Neuronal stem cell (in vitro differentiated cells): ENCODE results near the gene MARK2.

Experiments used
- DNase-seq: peaks from one replicate; pipeline ENCODE4 v3.0.0-alpha.2; 2013; ENCODE audit warnings: low spot score
- H2AFZ ChIP-seq: one replicate; pipeline ENCODE4 v1.6.1; 2013; ENCODE audit warnings: mild to moderate bottlenecking, low read length, inconsistent platforms
- H2AK5ac ChIP-seq: 2 replicates; pipeline ENCODE4 v1.6.1; 2013; ENCODE audit warnings: low read depth, mild to moderate bottlenecking, inconsistent platforms, low read length, moderate library complexity, mixed read lengths
- H2BK120ac ChIP-seq: 2 replicates; pipeline ENCODE4 v1.6.1; 2013; ENCODE audit warnings: low read depth, mild to moderate bottlenecking, inconsistent platforms, low read length, moderate library complexity, mixed read lengths
- H2BK12ac ChIP-seq: one replicate; pipeline ENCODE4 v1.6.1; 2013; ENCODE audit warnings: low read length, inconsistent platforms
- H2BK15ac ChIP-seq: 2 replicates; pipeline ENCODE4 v1.6.1; 2013; ENCODE audit warnings: mild to moderate bottlenecking, low read length, inconsistent platforms, mixed read lengths
- H2BK5ac ChIP-seq: one replicate; pipeline ENCODE4 v1.6.1; 2013; ENCODE audit warnings: inconsistent platforms, mild to moderate bottlenecking, low read length, moderate library complexity
- H3K14ac ChIP-seq: one replicate; pipeline ENCODE4 v1.6.1; 2013; ENCODE audit warnings: low read length, inconsistent platforms
- H3K18ac ChIP-seq: 2 replicates; pipeline ENCODE4 v1.6.1; 2013; ENCODE audit warnings: low read length, inconsistent platforms
- H3K23ac ChIP-seq: 2 replicates; pipeline ENCODE4 v1.6.1; 2013; ENCODE audit warnings: low read depth, mild to moderate bottlenecking, mixed read lengths, low read length, inconsistent platforms; ENCODE audit not compliant: poor library complexity
- H3K27ac ChIP-seq: replicated peaks from 3 replicates; pipeline ENCODE4 v1.5.1; 2013; ENCODE audit warnings: low read length, inconsistent platforms
- H3K27me3 ChIP-seq, 3 experiments: 2 replicates each; pipeline ENCODE4 v1.6.1; 2013; ENCODE audit warnings: low read length in 3 of 3, mild to moderate bottlenecking in 2 of 3, inconsistent platforms in 1 of 3, low read depth in 1 of 3, mixed read lengths in 1 of 3, moderate library complexity in 1 of 3; ENCODE audit not compliant: control insufficient read depth in 3 of 3, insufficient read depth in 3 of 3
- H3K36me3 ChIP-seq, 2 donors: replicated peaks in 1 of 2; 2 replicates each; pipeline ENCODE4 v1.6.1; 2013; ENCODE audit warnings: low read length in 2 of 2; ENCODE audit not compliant: control insufficient read depth in 2 of 2, insufficient read depth in 2 of 2
- H3K4ac ChIP-seq: 2 replicates; pipeline ENCODE4 v1.6.1; 2013; ENCODE audit warnings: inconsistent platforms, mild to moderate bottlenecking, low read length, moderate library complexity
- H3K4me1 ChIP-seq, 2 donors: 1 replicate in 1 of 2; 2 replicates in 1 of 2; pipeline ENCODE4 v1.6.1; 2013; ENCODE audit warnings: low read length in 2 of 2, low read depth in 1 of 2; ENCODE audit not compliant: control insufficient read depth in 2 of 2, insufficient read depth in 1 of 2
- H3K4me2 ChIP-seq: one replicate; pipeline ENCODE4 v1.6.1; 2013; ENCODE audit warnings: mild to moderate bottlenecking, low read length, inconsistent platforms; ENCODE audit not compliant: insufficient read depth, poor library complexity, severe bottlenecking
- H3K4me3 ChIP-seq, 2 donors: 2 replicates each; pipeline ENCODE4 v1.5.1; 2013; ENCODE audit warnings: low read length in 2 of 2, mild to moderate bottlenecking in 2 of 2, inconsistent platforms in 1 of 2, moderate library complexity in 1 of 2
- H3K79me1 ChIP-seq: one replicate; pipeline ENCODE4 v1.6.1; 2013; ENCODE audit warnings: low read depth, mild to moderate bottlenecking, inconsistent platforms, low read length, moderate library complexity
- H3K9ac ChIP-seq: one replicate; pipeline ENCODE4 v1.6.1; 2013; ENCODE audit warnings: mild to moderate bottlenecking, low read depth, low read length, inconsistent platforms; ENCODE audit not compliant: poor library complexity
- H3K9me3 ChIP-seq, 2 donors: replicated peaks in 1 of 2; 2 replicates each; pipeline versions ENCODE3 to v1.6.1; 2013; ENCODE audit warnings: low read length in 2 of 2, mild to moderate bottlenecking in 2 of 2, inconsistent platforms in 1 of 2, low read depth in 1 of 2, mixed read lengths in 1 of 2, moderate library complexity in 1 of 2; ENCODE audit not compliant: control insufficient read depth in 2 of 2, insufficient read depth in 1 of 2
- H4K8ac ChIP-seq: one replicate; pipeline ENCODE4 v1.6.1; 2013; ENCODE audit warnings: low read depth, mild to moderate bottlenecking, inconsistent platforms, low read length, moderate library complexity
- H4K91ac ChIP-seq: one replicate; pipeline ENCODE4 v1.6.1; 2013; ENCODE audit warnings: low read length, low read depth, mild to moderate bottlenecking, inconsistent platforms; ENCODE audit not compliant: poor library complexity
- WGBS, 2 donors: extraction: QIAGEN DNeasy Blood & Tissue Kit; methylation state at CpG; one replicate each; pipeline ENCODE4 v1.1.7; 2013; ENCODE audit warnings: missing lambda C conversion rate in 2 of 2, mixed read lengths in 1 of 2; ENCODE audit not compliant: insufficient read length in 2 of 2, insufficient replicate concordance in 1 of 2; ENCODE audit errors: extremely low coverage in 2 of 2; 5-methylcytosine and 5-hydroxymethylcytosine counted together

Gene MARK2

DNA sequence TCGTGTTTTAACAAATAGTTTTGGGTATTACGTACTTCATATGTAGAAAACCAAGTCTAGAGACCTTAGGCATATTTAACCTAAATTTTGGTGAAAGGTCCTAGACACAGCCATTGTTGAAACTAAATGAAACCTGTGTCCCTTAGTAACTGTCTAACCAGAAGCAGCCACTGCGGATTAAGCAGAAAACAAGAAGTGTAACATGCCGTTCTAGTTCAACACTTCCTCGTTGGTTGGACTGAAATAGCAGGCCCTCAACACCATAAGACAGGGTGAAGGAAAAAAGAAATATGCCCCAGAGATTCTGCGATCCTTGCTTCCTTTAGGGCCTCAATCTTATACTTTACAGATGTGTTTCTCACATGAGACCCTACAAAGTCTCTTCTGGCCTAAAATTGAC is 101.9 kb downstream of the MARK2 start:
- Histone ChIP-seq H2BK5ac (no peak overlapping the region), H3K27me3 (no peaks in the 10 kb centered on the region), H3K18ac (no peak overlapping the region), H3K79me1 (peaks cover 21% of the 10 kb centered on the region), H3K36me3 (peaks cover 1 to 32% of the 10 kb centered on the region in 2 donors), H3K27ac (no peak overlapping the region), H3K4me1 (peaks cover 2 to 15% of the 10 kb centered on the region in 2 donors), H3K9me3 (no peaks in the 10 kb centered on the region), H4K91ac (no peak overlapping the region), H3K4ac (no peak overlapping the region), H2AK5ac (no peak overlapping the region), H3K14ac (no peak overlapping the region), H3K4me2 (no peak overlapping the region), H3K23ac (no peak overlapping the region), H3K4me3 (no peak overlapping the region), H3K9ac (no peak overlapping the region), H4K8ac (no peak overlapping the region), H2AFZ (no peak overlapping the region), H2BK120ac (no peak overlapping the region), H2BK15ac (no peak overlapping the region), H2BK12ac (no peak overlapping the region)
- no peak for DNase-seq
- WGBS, 2 donors = no CpG with 5 or more reads among the region's 6 CpGs

DNA sequence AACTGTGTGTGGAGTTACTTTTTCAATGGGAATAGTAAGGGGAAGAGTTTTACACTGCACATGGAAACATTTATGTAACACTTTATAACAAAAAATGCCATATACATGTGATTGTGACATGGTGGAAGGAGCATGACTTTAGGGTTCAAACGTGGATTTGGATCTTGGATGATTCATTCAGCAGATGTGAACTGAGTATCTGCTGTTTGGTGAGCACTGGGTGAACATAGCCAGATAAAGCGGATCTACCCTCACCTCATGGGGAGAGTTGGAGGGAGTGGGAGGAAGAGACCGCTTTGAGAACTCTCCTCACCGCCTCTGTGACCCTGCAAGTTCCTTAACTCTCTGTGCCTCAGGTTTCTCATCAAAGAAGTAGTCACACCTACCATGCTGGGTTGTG is 103.0 kb downstream of the MARK2 start:
- Histone ChIP-seq H2BK15ac (no peak overlapping the region), H3K27me3 (no peaks in the 10 kb centered on the region), H3K4ac (no peak overlapping the region), H3K79me1 (peaks cover 21% of the 10 kb centered on the region), H3K4me1 (peaks cover 2 to 15% of the 10 kb centered on the region in 2 donors), H2BK12ac (no peak overlapping the region), H3K36me3 (peaks cover 8 to 43% of the 10 kb centered on the region in 2 donors), H3K14ac (no peak overlapping the region), H4K91ac (no peak overlapping the region), H3K18ac (no peak overlapping the region), H3K4me3 (no peak overlapping the region), H2AFZ (no peak overlapping the region), H4K8ac (no peak overlapping the region), H3K4me2 (no peak overlapping the region), H2AK5ac (no peak overlapping the region), H3K9me3 (no peaks in the 10 kb centered on the region), H2BK120ac (no peak overlapping the region), H2BK5ac (no peak overlapping the region), H3K23ac (no peak overlapping the region), H3K9ac (no peak overlapping the region), H3K27ac (no peak overlapping the region)
- WGBS, 2 donors = no CpG with 5 or more reads among the region's 4 CpGs
- DNase-seq = no peak

DNA sequence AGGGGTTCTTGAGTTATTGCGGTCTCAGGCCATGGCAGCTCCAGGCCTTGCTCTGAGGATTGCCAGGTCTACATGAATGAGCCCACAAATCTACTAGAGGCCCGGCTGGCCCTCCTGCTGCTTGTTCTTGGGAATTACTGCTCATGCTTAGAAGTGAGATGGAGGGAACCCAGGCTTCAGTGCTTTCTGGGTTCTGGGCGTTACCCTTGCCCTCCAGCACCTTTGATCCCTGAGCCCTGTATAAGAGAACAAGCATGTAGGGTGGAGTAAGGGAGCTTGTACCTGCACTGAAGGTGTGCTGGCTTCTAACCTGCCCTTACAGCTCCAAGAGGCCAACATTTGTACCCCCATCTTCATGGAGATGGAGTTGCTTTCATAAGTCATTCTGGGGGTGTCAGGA is 103.9 kb downstream of the MARK2 start:
- Histone ChIP-seq H2BK12ac (no peak overlapping the region), H3K4ac (no peak overlapping the region), H4K91ac (no peak overlapping the region), H3K23ac (no peak overlapping the region), H3K27me3 (no peaks in the 10 kb centered on the region), H3K4me2 (no peak overlapping the region), H2BK120ac (no peak overlapping the region), H2BK5ac (no peak overlapping the region), H3K9ac (no peak overlapping the region), H3K27ac (no peak overlapping the region), H2AK5ac (no peak overlapping the region), H3K9me3 (no peaks in the 10 kb centered on the region), H3K4me1 (peaks cover 2 to 15% of the 10 kb centered on the region in 2 donors), H3K4me3 (no peak overlapping the region), H2AFZ (no peak overlapping the region), H3K14ac (no peak overlapping the region), H4K8ac (no peak overlapping the region), H3K18ac (no peak overlapping the region), H2BK15ac (no peak overlapping the region), H3K79me1 (peaks cover 21% of the 10 kb centered on the region), H3K36me3 (peaks cover 9 to 49% of the 10 kb centered on the region in 2 donors)
- WGBS, 2 donors = no CpG with 5 or more reads among the region's 3 CpGs
- DNase-seq = no peak

DNA sequence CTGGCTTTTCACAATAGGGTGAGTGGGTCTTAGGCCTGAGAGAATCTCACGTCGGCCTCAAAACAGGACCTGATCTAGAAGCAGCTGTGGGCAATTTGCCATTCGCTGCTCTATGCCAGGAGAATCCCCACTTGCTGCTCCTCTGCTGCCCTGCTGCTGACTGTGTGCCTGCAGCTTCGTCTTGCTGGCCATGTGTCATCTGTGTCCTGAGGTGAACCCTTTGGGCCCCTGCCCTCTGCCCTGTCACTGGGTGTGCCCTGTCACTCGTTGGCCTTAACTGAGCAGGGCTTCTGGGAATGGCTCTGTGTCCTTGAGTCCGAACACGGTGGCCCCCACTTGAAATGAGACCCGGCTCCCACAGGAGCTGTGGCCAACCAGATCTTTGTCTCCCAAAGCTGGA is 106.1 kb downstream of the MARK2 start:
- Histone ChIP-seq H3K4me2 (no peak overlapping the region), H3K27me3 (no peaks in the 10 kb centered on the region), H3K23ac (peak overlapping the region; percentile 44), H3K79me1 (peaks cover 15% of the 10 kb centered on the region), H3K27ac (no peak overlapping the region), H3K4me3 (no peak overlapping the region), H2BK15ac (no peak overlapping the region), H2AFZ (no peak overlapping the region), H4K91ac (no peak overlapping the region), H3K4me1 (peaks cover 0 to 11% of the 10 kb centered on the region in 2 donors), H2BK120ac (no peak overlapping the region), H3K4ac (no peak overlapping the region), H3K14ac (no peak overlapping the region), H2BK5ac (no peak overlapping the region), H2AK5ac (peak overlapping the region; percentile 10), H3K9ac (peak overlapping the region; percentile 71), H3K36me3 (peaks cover 14 to 67% of the 10 kb centered on the region in 2 donors), H3K9me3 (no peaks in the 10 kb centered on the region), H3K18ac (no peak overlapping the region), H2BK12ac (no peak overlapping the region), H4K8ac (no peak overlapping the region)
- no CpG with 5 or more reads among the region's 8 CpGs for WGBS, 2 donors
- DNase-seq = no peak
